ENCODE results near the gene ATP13A2. TPM values are rescaled to one million over a fixed set of nuclear protein-coding genes. Genes with fewer than 3 reads are reported as not detected.

Gene ATP13A2
- total RNA-seq, 4 donors from 2014 or later: 17.9 to 37.0 (median 26.8) TPM

DNA sequence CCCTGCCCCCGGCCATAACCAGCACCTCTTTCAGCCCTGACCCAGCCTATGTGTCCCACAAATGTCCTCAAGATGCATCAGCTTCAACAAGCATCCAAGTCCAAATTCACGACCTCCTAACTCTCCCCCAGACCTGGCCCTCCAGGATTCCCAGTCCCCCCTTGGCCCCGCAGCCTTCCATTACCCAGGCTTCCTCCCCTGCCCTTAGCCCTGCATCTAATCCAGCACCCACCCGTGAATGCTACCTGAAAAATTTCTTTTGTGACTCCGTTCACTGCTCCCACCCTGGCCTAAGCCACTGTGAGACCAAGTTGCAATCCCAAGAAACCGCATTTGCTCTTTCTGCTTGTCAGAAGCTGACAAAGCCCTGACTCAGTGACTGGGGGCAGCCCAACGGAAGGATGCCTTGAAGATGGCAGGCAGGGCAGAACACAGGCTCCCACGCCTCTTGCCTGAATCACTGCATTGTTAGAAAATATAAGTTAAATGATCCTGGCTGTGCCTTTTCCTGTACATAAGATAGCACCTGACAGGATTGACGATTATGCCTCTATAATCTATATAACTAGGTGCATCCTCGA is 30.4 kb downstream of the ATP13A2 start:
- H3K4me1 ChIP-seq: no peaks in the 10 kb centered on the region
- H3K36me3 ChIP-seq: no peaks in the 10 kb centered on the region
- H3K4me3 ChIP-seq: no peak overlapping the region
- intact Hi-C loops (cut with DNase I; ENCODE audit: low total_unique reads): no loop called here
- DNase-seq: no peak
- H3K27me3 ChIP-seq: peaks cover 4 to 14% (median 13%) of the 10 kb centered on the region in 3 donors
- ATAC-seq: no peak
- TF ChIP-seq, protein P1, sequence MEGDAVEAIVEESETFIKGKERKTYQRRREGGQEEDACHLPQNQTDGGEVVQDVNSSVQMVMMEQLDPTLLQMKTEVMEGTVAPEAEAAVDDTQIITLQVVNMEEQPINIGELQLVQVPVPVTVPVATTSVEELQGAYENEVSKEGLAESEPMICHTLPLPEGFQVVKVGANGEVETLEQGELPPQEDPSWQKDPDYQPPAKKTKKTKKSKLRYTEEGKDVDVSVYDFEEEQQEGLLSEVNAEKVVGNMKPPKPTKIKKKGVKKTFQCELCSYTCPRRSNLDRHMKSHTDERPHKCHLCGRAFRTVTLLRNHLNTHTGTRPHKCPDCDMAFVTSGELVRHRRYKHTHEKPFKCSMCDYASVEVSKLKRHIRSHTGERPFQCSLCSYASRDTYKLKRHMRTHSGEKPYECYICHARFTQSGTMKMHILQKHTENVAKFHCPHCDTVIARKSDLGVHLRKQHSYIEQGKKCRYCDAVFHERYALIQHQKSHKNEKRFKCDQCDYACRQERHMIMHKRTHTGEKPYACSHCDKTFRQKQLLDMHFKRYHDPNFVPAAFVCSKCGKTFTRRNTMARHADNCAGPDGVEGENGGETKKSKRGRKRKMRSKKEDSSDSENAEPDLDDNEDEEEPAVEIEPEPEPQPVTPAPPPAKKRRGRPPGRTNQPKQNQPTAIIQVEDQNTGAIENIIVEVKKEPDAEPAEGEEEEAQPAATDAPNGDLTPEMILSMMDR (IDR thresholded peaks at IDR 0.05 in 4 of 5, conservative IDR thresholded peaks at IDR 0.05 in 1 of 5): no peak
- TF ChIP-seq POLR2A (IDR thresholded peaks at IDR 0.05): no peak
- in situ Hi-C loops (cut with MboI; ENCODE audit: low sequenced_read_pairs in 4 of 4): no loop called here
- no peaks in the 10 kb centered on the region for H3K9me3 ChIP-seq
- no peak overlapping the region for H3K27ac ChIP-seq

DNA sequence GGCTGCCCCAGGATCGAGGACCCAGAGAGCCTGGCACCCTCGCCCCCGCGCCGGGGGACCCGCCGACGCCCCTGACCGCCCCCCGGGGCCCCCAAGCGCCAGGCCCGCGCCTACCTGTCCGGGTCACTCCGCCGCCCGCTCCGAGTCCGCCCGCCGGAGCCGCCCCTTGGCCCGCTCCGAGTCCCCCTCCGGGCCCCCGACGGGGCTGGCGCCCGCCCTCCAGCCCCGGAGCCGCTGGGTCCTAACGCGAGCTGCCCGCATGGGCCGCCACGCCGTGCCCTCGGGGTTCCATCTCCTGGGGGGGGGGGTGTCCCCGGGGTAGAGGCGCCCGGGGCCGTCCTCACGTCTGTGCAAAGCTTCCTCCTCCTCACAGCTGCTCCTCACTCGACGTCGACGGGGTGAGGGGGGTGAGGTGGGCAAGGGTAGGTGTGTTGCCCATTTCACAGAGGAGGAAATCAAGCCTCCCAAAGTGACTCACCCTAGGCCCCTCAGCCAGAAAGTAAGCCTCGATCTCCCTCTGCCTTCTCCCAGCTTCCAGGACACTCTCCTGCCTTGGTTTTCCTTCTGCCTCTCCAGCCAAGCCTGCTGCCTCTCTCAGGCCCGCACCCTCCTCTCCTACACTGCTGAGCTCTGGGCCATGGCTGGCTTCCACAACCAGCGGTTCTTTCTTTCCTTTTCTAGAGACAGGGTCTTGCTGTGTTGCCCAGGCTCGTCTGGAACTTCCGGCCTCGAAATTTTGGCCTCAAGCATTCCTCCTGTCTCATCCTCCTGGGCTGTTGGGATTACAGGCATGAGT is 31.1 kb downstream of the ATP13A2 start, which contains the start of gene MFAP2:
Gene MFAP2 (minus strand): TSS at position 148 of the 796 bp plus-strand sequence. CDS start 2,347 bp downstream, outside the sequence.
- DNase-seq (no peak), ATAC-seq (no peak)
- TF ChIP-seq, protein P1 (IDR thresholded peaks at IDR 0.05 in 4 of 5, conservative IDR thresholded peaks at IDR 0.05 in 1 of 5): no peak
- TF ChIP-seq POLR2A (IDR thresholded peaks at IDR 0.05): no peak
- intact Hi-C loops (cut with DNase I; ENCODE audit: low total_unique reads): no loop called here
- H3K27ac ChIP-seq: peak within 1 kb of the TSS in 2 of 4 donors; percentile 43 to 50
- peak within 1 kb of the TSS in 3 of 4 donors; percentile 22 to 33 (median 30) for H3K4me3 ChIP-seq
- no peaks in the 10 kb centered on the region for H3K4me1 ChIP-seq
- peaks cover 4 to 14% (median 13%) of the 10 kb centered on the region in 3 donors for H3K27me3 ChIP-seq
- no peaks in the 10 kb centered on the region for H3K36me3 ChIP-seq
- H3K9me3 ChIP-seq: no peaks in the 10 kb centered on the region
- in situ Hi-C loops (cut with MboI; ENCODE audit: low sequenced_read_pairs in 4 of 4): no loop called here

DNA sequence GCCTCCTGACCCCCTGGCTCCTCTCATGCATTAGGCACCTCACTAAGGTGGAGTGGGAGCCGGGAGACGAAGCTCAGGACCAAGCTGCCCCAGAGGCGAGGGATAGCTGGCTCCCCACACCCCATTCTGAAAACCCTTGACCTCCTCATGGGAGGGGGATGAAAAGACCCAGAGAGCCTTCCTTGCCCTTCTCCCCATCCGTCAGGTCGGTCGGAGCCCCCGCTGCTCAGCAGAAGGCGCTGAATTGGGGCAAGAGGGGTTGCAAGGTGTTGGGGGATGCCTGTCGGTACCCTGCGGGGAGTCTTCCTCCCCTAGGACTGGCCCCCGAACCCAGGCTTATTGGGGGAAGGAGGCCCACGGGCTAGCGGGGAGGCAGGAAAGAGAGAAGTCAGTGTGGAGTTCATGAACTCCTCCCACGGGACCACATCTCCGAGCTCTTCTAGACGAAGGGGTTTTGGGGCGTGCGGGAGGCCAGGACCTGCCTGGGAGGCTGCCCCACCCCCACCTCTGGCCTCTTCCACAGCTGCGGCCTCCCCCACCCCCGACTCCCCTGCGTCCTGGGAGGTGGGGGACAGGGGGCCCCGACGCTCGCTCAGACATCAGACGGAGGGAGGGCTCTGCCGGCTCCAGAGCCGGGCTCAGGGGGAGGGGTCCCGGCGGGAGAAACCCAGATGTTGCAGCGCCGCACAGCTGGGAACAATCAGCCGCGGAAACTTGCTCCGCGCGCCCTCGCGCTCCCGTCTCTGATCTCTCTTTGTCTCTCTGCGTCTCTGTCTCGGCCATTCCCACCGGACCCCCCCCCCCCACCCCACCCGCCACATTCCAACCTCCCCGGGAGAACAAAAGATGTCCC is 32.0 kb downstream of the ATP13A2 start:
- in situ Hi-C loops (cut with MboI; ENCODE audit: low sequenced_read_pairs in 4 of 4) (no loop called here), intact Hi-C loops (cut with DNase I; ENCODE audit: low total_unique reads) (no loop called here)
- Histone ChIP-seq H3K9me3 (no peaks in the 10 kb centered on the region), H3K4me1 (no peaks in the 10 kb centered on the region), H3K27ac (peak overlapping the region in 2 of 4 donors; percentile 43 to 50), H3K36me3 (no peaks in the 10 kb centered on the region), H3K27me3 (peaks cover 4 to 14% (median 13%) of the 10 kb centered on the region in 3 donors), H3K4me3 (peak overlapping the region in 3 of 4 donors; percentile 22 to 30 (median 22))
- DNase-seq (no peak), ATAC-seq (no peak)
- TF ChIP-seq, protein P1 (IDR thresholded peaks at IDR 0.05 in 4 of 5, conservative IDR thresholded peaks at IDR 0.05 in 1 of 5): no peak
- TF ChIP-seq POLR2A (IDR thresholded peaks at IDR 0.05): no peak

DNA sequence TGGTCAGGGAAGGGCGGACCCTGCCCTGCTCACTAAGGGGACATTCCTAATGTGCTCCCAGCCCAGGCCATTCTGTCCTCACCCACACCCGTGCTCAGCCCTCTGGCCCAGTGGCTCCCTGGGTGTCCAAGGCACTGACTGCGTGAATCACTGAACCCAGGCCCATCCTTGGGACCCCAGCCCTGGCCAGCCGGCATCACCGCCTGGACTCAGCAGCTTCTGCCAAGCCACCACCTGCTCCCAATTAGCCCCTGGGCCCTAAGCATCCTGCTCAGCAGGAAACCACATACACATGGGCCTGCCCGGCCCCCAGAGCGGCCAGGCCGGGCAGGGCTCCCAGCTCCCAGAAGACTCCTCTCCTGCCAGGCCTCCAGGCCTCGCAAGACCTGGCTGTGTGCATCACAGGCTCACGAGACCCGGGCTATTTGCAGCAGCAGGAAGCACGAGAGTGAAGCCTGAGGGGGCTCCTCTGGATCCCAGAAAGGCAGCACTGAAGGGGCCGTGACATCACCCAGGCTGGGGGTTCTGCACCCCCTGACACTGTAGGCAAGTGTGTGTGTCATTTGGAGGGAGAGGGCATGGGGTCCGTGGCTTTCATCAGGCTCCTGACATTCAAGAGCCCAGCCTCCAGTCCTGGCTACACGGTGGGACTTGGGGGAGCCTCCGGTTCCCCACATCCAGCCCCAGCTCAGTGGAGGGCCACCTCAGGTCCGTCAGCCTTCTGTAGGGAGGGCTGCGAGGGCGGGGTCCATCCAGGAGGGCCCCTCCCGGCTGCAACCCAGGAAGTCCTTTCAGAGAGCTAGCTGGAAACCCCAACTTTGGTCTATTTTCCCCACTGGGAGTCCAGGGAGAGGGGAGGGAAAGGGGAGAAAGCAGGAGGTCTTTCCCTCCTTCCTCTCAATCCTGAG is 32.9 kb downstream of the ATP13A2 start:
- Histone ChIP-seq H3K4me3 (peak overlapping the region in 1 of 4 donors; percentile 30), H3K27me3 (peaks cover 4 to 14% (median 13%) of the 10 kb centered on the region in 3 donors), H3K27ac (peak overlapping the region in 2 of 4 donors; percentile 43 to 50), H3K9me3 (no peaks in the 10 kb centered on the region), H3K4me1 (no peaks in the 10 kb centered on the region), H3K36me3 (no peaks in the 10 kb centered on the region)
- ATAC-seq (peak in 1 of 2 donors; percentile 37), DNase-seq (no peak)
- in situ Hi-C loops (cut with MboI; ENCODE audit: low sequenced_read_pairs in 4 of 4): no loop called here
- intact Hi-C loops (cut with DNase I; ENCODE audit: low total_unique reads): no loop called here
- no peak for TF ChIP-seq POLR2A (IDR thresholded peaks at IDR 0.05)
- TF ChIP-seq, protein P1 (IDR thresholded peaks at IDR 0.05 in 4 of 5, conservative IDR thresholded peaks at IDR 0.05 in 1 of 5): no peak
